HEK293 (cell line): ENCODE results near the gene EXD3.

Source experiments
- CTCF ChIA-PET: fragments of 350-600 bp; formaldehyde crosslinking; extraction: SDS; loops from one replicate; lab custom pipeline; 2021; ENCODE audit warnings: antibody characterized with exemption; lab: Yijun Ruan, JAX
- POLR2A ChIA-PET: fragments of 300-600 bp; formaldehyde crosslinking; extraction: SDS; loops from one replicate; lab custom pipeline; 2020; ENCODE audit warnings: antibody characterized with exemption, inconsistent platforms; lab: Yijun Ruan, JAX
- H3K27ac ChIP-seq: fragments of 200-500 bp; sonication (Bioruptor generic); 2 replicates; pipeline ENCODE4 v1.5.1; 2014; ENCODE audit warnings: low read depth, low read length, control low read depth, inconsistent platforms; ENCODE audit errors: extremely low read depth
- H3K36me3 ChIP-seq, 2 experiments: fragments of 200-500 bp in 1 of 2; sonication (Bioruptor generic) in 1 of 2; 1 replicate in 1 of 2; 2 replicates in 1 of 2; pipeline ENCODE4 v1.5.1; 2014 to 2017; ENCODE audit warnings: inconsistent platforms in 2 of 2, low read length in 2 of 2; ENCODE audit not compliant: control insufficient read depth in 2 of 2, insufficient read depth in 1 of 2
- H3K4me1 ChIP-seq: fragments of 200-500 bp; sonication (Bioruptor generic); 2 replicates; pipeline ENCODE4 v1.5.1; 2014; ENCODE audit warnings: mild to moderate bottlenecking, low read length, inconsistent platforms; ENCODE audit not compliant: control insufficient read depth, insufficient read depth
- H3K4me3 ChIP-seq: 2 replicates; pipeline ENCODE4 v1.5.1; 2011; ENCODE audit warnings: low read depth, mild to moderate bottlenecking, control low read depth, low read length, moderate library complexity
- H3K9me3 ChIP-seq: fragments of 200-500 bp; sonication (Bioruptor generic); 2 replicates; pipeline ENCODE4 v1.5.1; 2014; ENCODE audit warnings: low read depth, low read length, inconsistent platforms; ENCODE audit not compliant: control insufficient read depth, insufficient read depth
- BCL11A ChIP-seq: fragments of 450-650 bp; formaldehyde crosslinking; IDR thresholded peaks from 2 replicates; pipeline ENCODE4 v1.5.1; 2016; ENCODE audit warnings: low read depth, missing biosample characterization, missing genetic modification characterization
- GLIS1 ChIP-seq: fragments of 450-650 bp; formaldehyde crosslinking; IDR thresholded peaks from 2 replicates; pipeline ENCODE4 v1.5.1; 2016; ENCODE audit warnings: missing biosample characterization, missing genetic modification characterization
- GLIS2 ChIP-seq: fragments of 450-650 bp; formaldehyde crosslinking; IDR thresholded peaks from 2 replicates; pipeline ENCODE4 v1.5.1; 2016; ENCODE audit warnings: missing biosample characterization, missing genetic modification characterization
- KLF1 ChIP-seq: fragments of 450-650 bp; formaldehyde crosslinking; IDR thresholded peaks from 2 replicates; pipeline ENCODE4 v1.5.1; 2016; ENCODE audit warnings: missing biosample characterization, missing genetic modification characterization
- KLF16 ChIP-seq: fragments of 450-650 bp; formaldehyde crosslinking; IDR thresholded peaks from 2 replicates; pipeline ENCODE4 v1.5.1; 2017; ENCODE audit warnings: missing biosample characterization, missing genetic modification characterization
- KLF8 ChIP-seq: fragments of 450-650 bp; formaldehyde crosslinking; IDR thresholded peaks from 2 replicates; pipeline ENCODE4 v1.5.1; 2016; ENCODE audit warnings: missing biosample characterization, missing genetic modification characterization
- OVOL3 ChIP-seq: fragments of 450-650 bp; formaldehyde crosslinking; IDR thresholded peaks from 2 replicates; pipeline ENCODE4 v1.5.1; 2016; ENCODE audit warnings: missing biosample characterization, missing genetic modification characterization
- SCRT1 ChIP-seq: fragments of 450-650 bp; formaldehyde crosslinking; IDR thresholded peaks from 2 replicates; pipeline ENCODE4 v1.5.1; 2016; ENCODE audit warnings: missing biosample characterization, missing genetic modification characterization, borderline replicate concordance
- SCRT2 ChIP-seq: fragments of 450-650 bp; formaldehyde crosslinking; IDR thresholded peaks from 2 replicates; pipeline ENCODE4 v1.5.1; 2016; ENCODE audit warnings: missing biosample characterization, missing genetic modification characterization
- SP2 ChIP-seq: fragments of 450-650 bp; formaldehyde crosslinking; IDR thresholded peaks from 2 replicates; pipeline ENCODE4 v1.5.1; 2016; ENCODE audit warnings: missing biosample characterization, missing genetic modification characterization
- SP7 ChIP-seq: fragments of 450-650 bp; formaldehyde crosslinking; IDR thresholded peaks from 2 replicates; pipeline ENCODE4 v1.5.1; 2016; ENCODE audit warnings: missing biosample characterization, missing genetic modification characterization
- TRIM28 ChIP-seq: IDR thresholded peaks from 2 replicates; pipeline ENCODE4 v1.6.1; 2011; ENCODE audit warnings: low read length, control low read depth, borderline replicate concordance
- ZBTB8A ChIP-seq: fragments of 450-650 bp; formaldehyde crosslinking; IDR thresholded peaks from 2 replicates; pipeline ENCODE4 v1.5.1; 2016; ENCODE audit warnings: missing biosample characterization, missing genetic modification characterization
- ZFHX2 ChIP-seq: fragments of 450-650 bp; formaldehyde crosslinking; conservative IDR thresholded peaks from 2 replicates; pipeline ENCODE4 v1.5.1; 2016; ENCODE audit warnings: missing biosample characterization, missing genetic modification characterization
- ZNF10 ChIP-seq: fragments of 450-650 bp; formaldehyde crosslinking; IDR thresholded peaks from 2 replicates; pipeline ENCODE4 v1.5.1; 2017; ENCODE audit warnings: missing biosample characterization, missing genetic modification characterization
- ZNF16 ChIP-seq: fragments of 450-650 bp; formaldehyde crosslinking; IDR thresholded peaks from 2 replicates; pipeline ENCODE4 v1.5.1; 2016; ENCODE audit warnings: low read depth, missing biosample characterization, missing genetic modification characterization
- ZNF202 ChIP-seq: fragments of 450-650 bp; formaldehyde crosslinking; IDR thresholded peaks from 2 replicates; pipeline ENCODE4 v1.5.1; 2016; ENCODE audit warnings: missing biosample characterization, missing genetic modification characterization, borderline replicate concordance
- ZNF555 ChIP-seq: fragments of 450-650 bp; formaldehyde crosslinking; conservative IDR thresholded peaks from 2 replicates; pipeline ENCODE4 v1.5.1; 2017; ENCODE audit warnings: missing biosample characterization, mild to moderate bottlenecking, missing genetic modification characterization, inconsistent platforms
- ZNF600 ChIP-seq: fragments of 450-650 bp; formaldehyde crosslinking; IDR thresholded peaks from 2 replicates; pipeline ENCODE4 v1.5.1; 2016; ENCODE audit warnings: missing biosample characterization, missing genetic modification characterization
- ZNF707 ChIP-seq: fragments of 450-650 bp; formaldehyde crosslinking; IDR thresholded peaks from 2 replicates; pipeline ENCODE4 v1.5.1; 2016; ENCODE audit warnings: missing biosample characterization, missing genetic modification characterization
- ZNF785 ChIP-seq: fragments of 450-650 bp; formaldehyde crosslinking; IDR thresholded peaks from 2 replicates; pipeline ENCODE4 v1.5.1; 2016; ENCODE audit warnings: missing biosample characterization, missing genetic modification characterization
- ZXDB ChIP-seq: fragments of 450-650 bp; formaldehyde crosslinking; IDR thresholded peaks from 2 replicates; pipeline ENCODE4 v1.5.1; 2016; ENCODE audit warnings: missing biosample characterization, missing genetic modification characterization
- TF ChIP-seq, protein P1 (sequence below): fragments of 450-650 bp; formaldehyde crosslinking; IDR thresholded peaks from 2 replicates; pipeline ENCODE4 v1.5.1; 2016; ENCODE audit warnings: missing biosample characterization, missing genetic modification characterization
- TF ChIP-seq, protein P2 (sequence below): IDR thresholded peaks from 2 replicates; pipeline ENCODE4 v1.6.1; 2011; ENCODE audit warnings: mild to moderate bottlenecking, low read depth, low read length, borderline replicate concordance
- TF ChIP-seq, protein P3 (sequence below): fragments of 450-650 bp; formaldehyde crosslinking; IDR thresholded peaks from 2 replicates; pipeline ENCODE4 v1.5.1; 2016; ENCODE audit warnings: missing biosample characterization, missing genetic modification characterization, low read depth
- TF ChIP-seq, protein P4 (sequence below): fragments of 450-650 bp; formaldehyde crosslinking; IDR thresholded peaks from 2 replicates; pipeline ENCODE4 v1.5.1; 2017; ENCODE audit warnings: missing biosample characterization, missing genetic modification characterization
- TF ChIP-seq, protein P5 (sequence below): fragments of 450-650 bp; formaldehyde crosslinking; IDR thresholded peaks from 2 replicates; pipeline ENCODE4 v1.5.1; 2016; ENCODE audit warnings: missing biosample characterization, missing genetic modification characterization

EXD3 gene

DNA sequence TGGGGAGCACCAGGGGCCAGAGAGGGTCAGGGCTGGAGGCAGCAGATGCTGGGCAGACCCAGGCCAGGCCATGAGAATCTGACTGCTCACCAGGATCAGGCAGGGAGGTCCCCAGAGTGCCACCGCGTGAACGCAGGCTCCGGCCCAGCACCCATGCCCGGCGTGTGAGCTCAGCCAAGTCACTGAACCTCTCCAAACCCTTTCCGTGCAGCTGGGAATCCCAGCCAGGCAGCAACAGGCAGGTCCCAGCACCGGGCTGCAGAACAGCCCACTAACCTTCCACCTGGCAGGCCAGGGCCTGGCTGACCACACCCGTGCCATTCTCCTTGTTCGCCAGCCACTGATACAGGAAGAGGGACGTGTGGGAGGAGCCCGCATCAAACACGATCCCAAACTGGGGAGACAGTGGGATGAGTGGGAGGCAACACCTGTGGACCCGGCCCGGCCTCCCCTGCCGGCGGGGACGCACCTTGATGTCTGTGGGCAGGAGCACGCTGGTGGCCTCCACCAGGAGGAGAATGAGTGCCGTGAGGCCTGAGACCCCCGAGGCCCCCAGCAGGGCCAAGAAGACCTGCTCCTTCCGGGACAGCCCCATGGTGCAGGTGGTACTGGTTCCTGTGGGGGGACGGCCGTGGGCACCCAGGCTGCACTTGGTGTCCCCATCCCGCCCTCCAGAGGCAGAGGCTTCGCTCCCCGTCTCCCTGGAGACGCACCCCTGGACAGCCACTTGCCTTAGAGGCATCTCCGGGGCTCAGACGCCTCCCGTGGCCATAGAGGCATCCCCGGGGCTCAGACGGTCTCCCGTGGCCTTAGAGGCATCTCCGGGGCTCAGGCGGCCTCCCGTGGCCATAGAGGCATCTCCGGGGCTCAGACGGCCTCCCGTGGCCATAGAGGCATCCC lies 15.0 kb upstream of the EXD3 start:
- TF ChIP-seq KLF8 (tag by site-specific recombination), result peak; percentile 40; the same call in 1 of the 2 replicates
- no peak for TF ChIP-seq OVOL3 (tag by site-specific recombination)
- no peak for TF ChIP-seq SP7 (tag by site-specific recombination)
- peak; percentile 83; the same call in 1 of the 2 replicates for TF ChIP-seq SCRT1 (tag by site-specific recombination)
- TF ChIP-seq ZNF16 (tag by site-specific recombination), result no peak
- TF ChIP-seq GLIS1 (tag by site-specific recombination), result peak; percentile 81
- TF ChIP-seq ZFHX2, result peak; percentile 31; the same call in 1 of the 2 replicates
- no peak for TF ChIP-seq BCL11A (tag by site-specific recombination)
- no peak for TF ChIP-seq ZNF202
- TF ChIP-seq, protein P1, sequence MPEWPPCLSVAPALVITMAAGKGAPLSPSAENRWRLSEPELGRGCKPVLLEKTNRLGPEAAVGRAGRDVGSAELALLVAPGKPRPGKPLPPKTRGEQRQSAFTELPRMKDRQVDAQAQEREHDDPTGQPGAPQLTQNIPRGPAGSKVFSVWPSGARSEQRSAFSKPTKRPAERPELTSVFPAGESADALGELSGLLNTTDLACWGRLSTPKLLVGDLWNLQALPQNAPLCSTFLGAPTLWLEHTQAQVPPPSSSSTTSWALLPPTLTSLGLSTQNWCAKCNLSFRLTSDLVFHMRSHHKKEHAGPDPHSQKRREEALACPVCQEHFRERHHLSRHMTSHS (tag by site-specific recombination), result no peak
- peak; percentile 94 for TF ChIP-seq SCRT2 (tag by site-specific recombination)
- TF ChIP-seq ZNF707 (tag by site-specific recombination), result no peak
- 0 out of 2 replicates have a peak, but pooled peaks have one; percentile 11 for TF ChIP-seq ZBTB8A (tag by site-specific recombination)
- 0 out of 2 replicates have a peak, but pooled peaks have one; percentile 26 for TF ChIP-seq KLF1 (tag by site-specific recombination)
- TF ChIP-seq ZNF555 (tag by site-specific recombination), result no peak
- TF ChIP-seq ZNF10 (tag by site-specific recombination), result peak; percentile 21; the same call in 1 of the 2 replicates
- TF ChIP-seq, protein P2, sequence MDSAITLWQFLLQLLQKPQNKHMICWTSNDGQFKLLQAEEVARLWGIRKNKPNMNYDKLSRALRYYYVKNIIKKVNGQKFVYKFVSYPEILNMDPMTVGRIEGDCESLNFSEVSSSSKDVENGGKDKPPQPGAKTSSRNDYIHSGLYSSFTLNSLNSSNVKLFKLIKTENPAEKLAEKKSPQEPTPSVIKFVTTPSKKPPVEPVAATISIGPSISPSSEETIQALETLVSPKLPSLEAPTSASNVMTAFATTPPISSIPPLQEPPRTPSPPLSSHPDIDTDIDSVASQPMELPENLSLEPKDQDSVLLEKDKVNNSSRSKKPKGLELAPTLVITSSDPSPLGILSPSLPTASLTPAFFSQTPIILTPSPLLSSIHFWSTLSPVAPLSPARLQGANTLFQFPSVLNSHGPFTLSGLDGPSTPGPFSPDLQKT, result no peak
- TF ChIP-seq ZNF600 (tag by site-specific recombination), result peak; percentile 94
- Histone ChIP-seq H3K9me3 (no peaks in the 10 kb centered on the region), H3K4me1 (no peaks in the 10 kb centered on the region), H3K4me3 (no peak overlapping the region), H3K27ac (no peak overlapping the region), H3K36me3 (no peaks in the 10 kb centered on the region)
- POLR2A ChIA-PET, result interaction anchor here (1.0 to 1.8 kb wide), 2 partner anchors 15 to 21 kb away, joined by 3 to 7 read pairs; partner anchors contain the start of genes EXD3, NOXA1 and NSMF
- CTCF ChIA-PET, result interaction anchor here (1.2 kb wide), 1 partner anchor 151 kb away, joined by 4 read pairs; no protein-coding TSS in a partner anchor

DNA sequence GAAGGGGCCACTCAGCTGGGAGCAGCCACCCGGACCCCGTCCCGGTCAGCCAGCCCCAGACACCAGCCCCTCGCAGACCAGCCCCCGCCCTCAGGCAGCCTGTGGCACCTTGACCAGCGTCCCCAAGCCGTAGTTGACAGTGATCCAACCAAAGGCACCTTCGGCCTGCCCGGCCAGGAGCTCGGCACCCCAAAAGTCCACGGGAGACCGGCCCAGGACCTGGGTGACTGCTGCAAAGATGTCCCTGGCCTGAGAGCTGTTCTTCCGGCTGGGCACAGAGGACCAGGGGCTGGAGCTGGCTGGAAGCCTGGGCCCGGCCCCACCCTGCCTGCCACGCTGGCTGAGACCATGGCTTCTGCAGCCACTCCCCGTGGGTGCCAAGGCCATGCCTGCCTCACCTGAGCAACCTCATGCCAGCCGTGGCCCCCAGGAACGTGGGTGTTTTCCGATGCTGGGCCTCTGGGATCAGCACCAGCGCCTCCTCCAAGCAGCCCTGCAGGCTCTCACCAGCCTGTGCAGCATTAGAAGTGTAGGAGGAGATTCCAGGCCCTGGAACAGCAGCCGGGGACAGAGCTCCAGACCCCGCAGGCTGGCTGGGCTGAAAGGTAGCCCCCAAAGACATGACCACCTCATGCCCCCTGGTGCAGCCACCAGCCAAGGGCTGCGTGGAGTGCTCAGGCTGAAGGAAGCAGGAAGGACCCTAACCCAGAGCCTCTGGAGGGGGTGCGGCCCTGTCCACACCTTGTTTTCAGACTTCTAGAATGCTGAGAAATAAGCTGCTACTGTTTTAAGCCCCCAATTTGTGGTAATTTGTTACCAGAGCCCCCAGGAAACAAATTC lies 14.0 kb upstream of the EXD3 start:
- ChIA-PET CTCF (interaction anchor here (0.9 to 1.2 kb wide), 3 partner anchors 9 to 150 kb away, joined by 3 to 4 read pairs (median 4); partner anchors contain the start of gene EXD3), POLR2A (interaction anchor here (1.0 to 1.8 kb wide), 2 partner anchors 14 to 22 kb away, joined by 3 to 7 read pairs; partner anchors contain the start of genes EXD3, NOXA1 and NSMF)
- Histone ChIP-seq H3K9me3 (no peaks in the 10 kb centered on the region), H3K36me3 (no peaks in the 10 kb centered on the region), H3K27ac (no peak overlapping the region), H3K4me3 (no peak overlapping the region), H3K4me1 (no peaks in the 10 kb centered on the region)
- TF ChIP-seq ZFHX2 (peak; percentile 29; the same call in 1 of the 2 replicates), ZBTB8A (tag by site-specific recombination) (no peak), GLIS2 (tag by site-specific recombination) (no peak), SP2 (tag by site-specific recombination) (no peak), ZXDB (no peak), TRIM28 (no peak), ZNF785 (tag by site-specific recombination) (no peak), KLF16 (tag by site-specific recombination) (no peak)
- TF ChIP-seq, protein P3, sequence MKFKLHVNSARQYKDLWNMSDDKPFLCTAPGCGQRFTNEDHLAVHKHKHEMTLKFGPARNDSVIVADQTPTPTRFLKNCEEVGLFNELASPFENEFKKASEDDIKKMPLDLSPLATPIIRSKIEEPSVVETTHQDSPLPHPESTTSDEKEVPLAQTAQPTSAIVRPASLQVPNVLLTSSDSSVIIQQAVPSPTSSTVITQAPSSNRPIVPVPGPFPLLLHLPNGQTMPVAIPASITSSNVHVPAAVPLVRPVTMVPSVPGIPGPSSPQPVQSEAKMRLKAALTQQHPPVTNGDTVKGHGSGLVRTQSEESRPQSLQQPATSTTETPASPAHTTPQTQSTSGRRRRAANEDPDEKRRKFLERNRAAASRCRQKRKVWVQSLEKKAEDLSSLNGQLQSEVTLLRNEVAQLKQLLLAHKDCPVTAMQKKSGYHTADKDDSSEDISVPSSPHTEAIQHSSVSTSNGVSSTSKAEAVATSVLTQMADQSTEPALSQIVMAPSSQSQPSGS (tag by site-specific recombination), result no peak
- TF ChIP-seq, protein P4, sequence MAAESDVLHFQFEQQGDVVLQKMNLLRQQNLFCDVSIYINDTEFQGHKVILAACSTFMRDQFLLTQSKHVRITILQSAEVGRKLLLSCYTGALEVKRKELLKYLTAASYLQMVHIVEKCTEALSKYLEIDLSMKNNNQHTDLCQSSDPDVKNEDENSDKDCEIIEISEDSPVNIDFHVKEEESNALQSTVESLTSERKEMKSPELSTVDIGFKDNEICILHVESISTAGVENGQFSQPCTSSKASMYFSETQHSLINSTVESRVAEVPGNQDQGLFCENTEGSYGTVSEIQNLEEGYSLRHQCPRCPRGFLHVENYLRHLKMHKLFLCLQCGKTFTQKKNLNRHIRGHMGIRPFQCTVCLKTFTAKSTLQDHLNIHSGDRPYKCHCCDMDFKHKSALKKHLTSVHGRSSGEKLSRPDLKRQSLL, result no peak
- TF ChIP-seq, protein P5, sequence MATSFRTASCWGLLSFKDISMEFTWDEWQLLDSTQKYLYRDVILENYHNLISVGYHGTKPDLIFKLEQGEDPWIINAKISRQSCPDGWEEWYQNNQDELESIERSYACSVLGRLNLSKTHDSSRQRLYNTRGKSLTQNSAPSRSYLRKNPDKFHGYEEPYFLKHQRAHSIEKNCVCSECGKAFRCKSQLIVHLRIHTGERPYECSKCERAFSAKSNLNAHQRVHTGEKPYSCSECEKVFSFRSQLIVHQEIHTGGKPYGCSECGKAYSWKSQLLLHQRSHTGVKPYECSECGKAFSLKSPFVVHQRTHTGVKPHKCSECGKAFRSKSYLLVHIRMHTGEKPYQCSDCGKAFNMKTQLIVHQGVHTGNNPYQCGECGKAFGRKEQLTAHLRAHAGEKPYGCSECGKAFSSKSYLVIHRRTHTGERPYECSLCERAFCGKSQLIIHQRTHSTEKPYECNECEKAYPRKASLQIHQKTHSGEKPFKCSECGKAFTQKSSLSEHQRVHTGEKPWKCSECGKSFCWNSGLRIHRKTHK (tag by site-specific recombination), result no peak
